GM19351 (cell line): ENCODE data around the gene NLRP9.

Source experiments
- ATAC-seq: cut with Tn5 transposase; IDR thresholded peaks from one replicate; pipeline ENCODE4 v1.9.1; 2021; ENCODE audit warnings: mild to moderate bottlenecking, moderate library complexity; ENCODE audit not compliant: unreplicated experiment

The NLRP9 gene

DNA sequence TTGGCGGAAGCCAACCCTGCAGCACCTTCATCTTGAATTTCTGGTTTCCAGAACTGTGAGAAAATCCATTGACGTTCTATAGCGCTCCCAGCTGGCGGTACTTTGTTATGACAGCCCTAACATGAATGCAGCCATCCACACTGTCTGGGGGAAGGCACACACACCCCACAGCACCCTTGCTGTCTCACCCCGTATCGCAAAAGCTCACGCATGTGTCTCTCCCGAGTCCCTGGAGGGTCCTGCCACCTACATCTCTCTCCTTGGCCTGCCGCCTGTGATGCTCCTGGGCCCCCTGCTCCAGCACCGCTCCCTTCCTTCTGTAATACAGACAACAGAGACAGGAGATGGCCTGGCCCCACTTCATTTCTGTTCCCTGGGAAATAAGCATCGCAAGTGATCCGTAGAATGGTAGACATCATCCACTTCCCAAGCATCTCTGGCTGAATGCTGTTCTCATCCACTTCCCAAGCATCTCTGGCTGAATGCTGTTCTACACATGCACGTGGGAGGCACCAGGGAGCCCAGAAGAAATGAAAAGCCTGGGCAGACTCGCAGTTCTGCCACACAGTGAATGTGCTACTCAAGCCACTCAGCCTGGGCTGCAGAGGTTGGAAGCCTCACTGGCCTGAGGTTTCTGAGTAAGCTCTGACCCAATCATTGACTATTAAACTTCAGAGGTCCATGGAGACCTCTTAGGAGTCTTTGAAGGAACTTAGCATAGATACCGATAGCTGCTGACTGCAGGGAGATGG, 33.5 kb downstream of the NLRP9 start:
- no peak for ATAC-seq

DNA sequence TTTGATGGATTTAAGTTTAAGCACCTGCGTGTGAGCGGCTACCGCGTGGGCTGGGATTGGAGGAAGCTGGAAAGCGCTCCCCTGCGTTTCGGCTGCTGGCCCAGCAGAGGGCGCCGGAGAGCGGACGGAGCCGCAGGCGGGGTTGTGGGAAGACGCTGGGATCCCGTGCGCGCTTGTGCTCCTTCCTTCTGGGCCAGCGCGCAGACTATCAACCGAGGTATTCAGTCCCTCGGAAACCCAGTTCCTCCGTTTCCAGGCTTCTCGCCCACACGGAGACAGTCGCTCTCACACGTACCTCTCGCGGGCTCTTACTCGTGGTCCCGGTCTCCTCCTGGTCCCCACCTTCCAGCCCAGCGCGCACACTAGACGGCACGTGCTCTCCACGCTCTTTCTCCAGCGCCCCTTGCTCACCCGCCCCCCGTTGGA, 34.4 kb downstream of the NLRP9 start:
- no peak for ATAC-seq

DNA sequence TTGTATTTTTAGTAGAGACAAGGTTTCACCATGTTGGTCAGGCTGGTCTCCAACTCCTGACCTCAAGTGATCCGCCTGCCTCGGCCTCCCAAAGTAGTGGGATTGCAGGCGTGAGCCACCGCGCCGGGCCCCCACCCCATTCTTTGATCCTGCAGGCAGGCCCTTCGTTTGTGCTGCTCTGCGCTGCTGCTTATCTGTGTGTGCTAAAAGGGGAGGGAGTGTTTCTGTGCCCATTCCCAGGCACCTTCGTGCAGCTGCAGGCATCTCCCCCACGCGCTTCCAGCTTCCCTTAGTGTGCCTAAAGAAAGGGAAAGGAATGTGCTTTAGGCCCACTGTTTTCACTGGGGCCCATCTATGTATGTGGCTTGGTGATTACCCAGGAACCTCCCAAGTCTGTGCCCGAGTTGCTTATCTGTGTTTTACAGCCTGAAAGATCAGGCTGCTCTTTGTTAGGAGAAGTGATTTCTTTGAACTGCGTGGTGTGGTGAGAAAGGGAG, 36.0 kb downstream of the NLRP9 start:
- ATAC-seq: no peak

DNA sequence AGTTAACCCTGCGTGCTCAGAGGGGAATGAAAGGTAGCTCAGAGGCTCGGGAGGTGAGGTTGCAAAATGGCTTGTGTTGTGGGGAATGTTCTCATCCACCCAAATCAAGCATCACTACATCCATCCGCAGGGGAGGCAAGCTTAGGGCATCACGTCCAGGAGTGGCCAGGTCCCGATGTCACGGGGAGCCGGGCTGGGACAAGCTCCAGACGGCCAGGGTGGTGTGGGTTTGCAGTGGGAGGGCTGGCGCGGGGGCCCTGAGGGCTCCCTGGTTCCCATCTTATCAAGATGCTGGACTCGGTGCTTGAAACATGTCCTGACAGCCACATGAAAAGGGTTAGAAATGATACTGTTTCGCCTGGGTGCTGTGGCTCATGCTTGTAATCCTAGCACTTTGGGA, 37.4 kb downstream of the NLRP9 start:
- ATAC-seq: no peak

DNA sequence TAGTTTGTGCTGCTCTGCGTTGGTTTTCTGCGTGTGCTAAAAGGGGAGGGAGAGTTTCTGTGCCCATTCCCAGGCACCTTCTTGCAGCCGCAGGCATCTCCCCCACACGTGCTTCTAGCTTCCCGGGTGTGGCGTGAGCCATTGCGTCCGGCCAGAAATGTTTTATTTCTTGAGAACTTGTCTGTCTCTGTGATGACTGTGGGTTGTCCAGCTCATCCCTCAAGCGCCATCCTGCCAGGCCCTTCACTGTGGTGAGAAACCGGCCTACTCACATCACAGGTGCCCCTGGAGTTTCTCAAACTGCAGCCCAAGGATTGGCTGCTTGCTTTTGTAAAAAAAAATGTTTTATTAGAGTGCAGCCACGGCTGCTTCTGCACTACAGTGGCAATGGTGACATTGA, 39.0 kb downstream of the NLRP9 start:
- no peak for ATAC-seq

DNA sequence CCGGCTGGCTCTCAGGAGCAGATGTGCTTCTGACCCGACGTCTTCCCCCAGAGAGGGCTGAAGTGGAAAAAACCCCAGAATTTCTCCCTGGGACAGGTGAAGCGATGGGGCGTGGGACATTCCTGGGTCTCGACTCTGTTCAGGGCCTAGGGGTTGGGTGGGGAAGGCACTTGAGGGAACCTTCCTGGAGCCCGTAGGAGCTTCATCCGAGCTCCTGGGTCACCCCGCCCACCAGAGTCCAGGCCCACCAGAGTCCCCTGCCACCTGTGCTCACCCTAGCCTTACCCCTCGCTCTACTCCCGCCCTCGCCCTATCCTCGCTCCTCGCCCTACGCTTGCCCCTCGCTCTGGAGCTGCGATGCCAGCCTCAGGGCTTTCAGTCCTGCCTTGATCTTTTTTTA, 39.9 kb downstream of the NLRP9 start:
- ATAC-seq: no peak

DNA sequence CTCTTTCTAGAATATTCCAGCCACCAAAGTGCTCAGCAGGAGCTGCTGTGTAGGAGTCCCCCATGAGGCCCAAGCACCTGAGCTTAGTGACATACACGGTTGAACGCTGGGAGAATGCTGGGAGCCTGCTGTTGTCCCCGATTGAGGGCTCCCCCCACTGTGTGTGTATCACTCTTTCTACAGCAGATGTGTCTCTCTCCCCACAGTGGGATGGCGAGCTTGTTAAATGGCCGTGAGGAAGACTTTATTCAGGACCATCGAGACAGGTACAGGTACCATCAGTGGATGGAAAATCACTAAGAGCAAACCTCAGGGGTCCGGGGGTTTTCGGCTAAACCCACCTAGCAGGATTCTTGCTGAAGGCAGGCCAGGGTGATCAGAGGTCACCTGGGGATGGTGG, 40.5 kb downstream of the NLRP9 start:
- no peak for ATAC-seq

DNA sequence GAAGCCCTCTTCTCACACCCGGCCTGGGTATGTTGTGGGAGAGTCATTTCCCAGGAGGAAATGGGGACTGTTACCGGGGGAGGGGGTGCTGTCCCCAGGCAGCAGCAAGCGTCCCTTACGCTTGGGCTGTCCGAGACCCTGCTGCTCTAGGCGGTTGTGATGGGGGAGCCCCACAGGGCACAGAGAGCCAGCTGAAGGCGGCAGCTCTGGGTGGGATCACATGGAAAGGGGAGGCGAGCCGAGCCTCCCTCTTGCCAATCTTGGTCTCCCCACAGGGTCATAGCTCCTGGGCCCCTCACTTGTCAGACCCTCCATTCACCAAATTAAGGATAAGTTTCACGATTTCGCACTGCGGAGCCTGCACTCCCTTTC, 41.1 kb downstream of the NLRP9 start:
- ATAC-seq: no peak

DNA sequence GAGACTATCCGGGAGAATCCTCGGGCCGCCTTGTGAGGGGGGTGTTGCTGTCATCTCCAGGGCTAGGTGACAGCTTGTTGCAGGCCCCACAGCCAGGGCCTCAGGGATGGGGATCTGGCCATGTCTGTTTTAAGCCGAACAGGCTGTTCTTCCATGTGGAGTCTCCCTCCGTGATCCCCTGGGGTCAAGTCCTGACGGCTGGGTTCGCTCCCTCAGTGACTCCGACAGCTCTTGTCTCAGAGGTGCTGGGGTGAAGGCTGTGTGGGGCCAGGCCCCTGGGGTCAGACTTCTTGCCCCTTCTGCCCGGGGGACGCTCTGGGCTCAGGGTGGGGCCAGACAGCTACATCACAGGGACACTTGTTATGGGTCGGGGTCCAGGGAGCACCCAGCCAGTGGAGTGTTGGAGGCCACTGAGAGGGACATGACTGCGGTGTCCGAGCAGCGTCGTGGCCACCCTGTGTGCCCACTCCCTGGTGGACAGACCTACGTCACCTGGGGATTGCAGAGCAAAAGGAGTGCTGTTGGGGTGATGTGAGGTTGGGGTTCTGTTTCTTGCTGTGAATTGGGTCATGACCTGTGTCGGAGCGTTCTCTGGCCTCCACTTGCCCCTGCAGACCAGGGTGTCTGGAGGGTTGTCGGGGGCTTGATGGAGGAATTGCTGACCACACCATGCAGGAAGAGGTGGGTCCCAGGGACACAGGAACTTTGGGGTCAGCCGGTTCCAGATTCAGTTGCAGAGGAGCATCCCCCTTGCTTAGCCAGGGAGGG, 41.7 kb downstream of the NLRP9 start:
- no peak for ATAC-seq

DNA sequence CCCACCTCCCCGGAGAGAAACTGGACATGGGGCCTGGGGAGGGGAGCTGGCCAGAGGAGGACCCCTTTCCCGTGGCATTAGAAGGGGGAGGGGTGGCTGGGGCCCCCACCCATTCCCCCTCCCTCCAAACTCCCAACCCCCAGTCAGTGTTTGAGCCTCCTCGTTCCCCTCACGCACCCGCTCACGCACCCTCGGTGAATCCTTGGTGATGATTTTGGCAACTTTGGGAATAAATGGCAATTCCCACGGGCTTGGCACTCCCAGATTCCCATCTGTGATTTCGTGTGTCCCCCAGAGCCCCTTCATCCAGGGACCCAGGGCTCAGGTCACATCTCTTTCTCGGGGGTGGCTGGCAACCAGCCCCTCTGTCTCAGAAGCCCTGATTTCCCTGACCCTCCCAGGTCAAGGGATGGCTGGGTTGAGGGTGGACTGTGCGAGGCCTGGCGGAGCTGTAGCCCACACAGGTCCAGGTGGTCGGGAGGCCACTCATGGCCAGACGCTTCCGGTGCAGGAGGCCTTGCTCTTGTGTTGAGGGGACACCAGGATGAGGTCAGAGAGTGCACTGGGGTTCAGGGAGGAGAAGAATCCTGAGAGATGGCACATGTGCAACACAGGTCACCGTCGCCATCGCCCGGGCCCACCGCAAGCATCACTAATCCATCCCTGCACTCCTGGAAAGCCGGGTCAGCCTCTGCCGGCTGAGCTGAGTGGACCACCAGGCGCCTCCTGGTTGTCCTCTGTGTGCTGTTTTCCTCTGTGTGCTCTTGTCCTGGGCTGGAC, 42.5 kb downstream of the NLRP9 start:
- ATAC-seq: no peak

DNA sequence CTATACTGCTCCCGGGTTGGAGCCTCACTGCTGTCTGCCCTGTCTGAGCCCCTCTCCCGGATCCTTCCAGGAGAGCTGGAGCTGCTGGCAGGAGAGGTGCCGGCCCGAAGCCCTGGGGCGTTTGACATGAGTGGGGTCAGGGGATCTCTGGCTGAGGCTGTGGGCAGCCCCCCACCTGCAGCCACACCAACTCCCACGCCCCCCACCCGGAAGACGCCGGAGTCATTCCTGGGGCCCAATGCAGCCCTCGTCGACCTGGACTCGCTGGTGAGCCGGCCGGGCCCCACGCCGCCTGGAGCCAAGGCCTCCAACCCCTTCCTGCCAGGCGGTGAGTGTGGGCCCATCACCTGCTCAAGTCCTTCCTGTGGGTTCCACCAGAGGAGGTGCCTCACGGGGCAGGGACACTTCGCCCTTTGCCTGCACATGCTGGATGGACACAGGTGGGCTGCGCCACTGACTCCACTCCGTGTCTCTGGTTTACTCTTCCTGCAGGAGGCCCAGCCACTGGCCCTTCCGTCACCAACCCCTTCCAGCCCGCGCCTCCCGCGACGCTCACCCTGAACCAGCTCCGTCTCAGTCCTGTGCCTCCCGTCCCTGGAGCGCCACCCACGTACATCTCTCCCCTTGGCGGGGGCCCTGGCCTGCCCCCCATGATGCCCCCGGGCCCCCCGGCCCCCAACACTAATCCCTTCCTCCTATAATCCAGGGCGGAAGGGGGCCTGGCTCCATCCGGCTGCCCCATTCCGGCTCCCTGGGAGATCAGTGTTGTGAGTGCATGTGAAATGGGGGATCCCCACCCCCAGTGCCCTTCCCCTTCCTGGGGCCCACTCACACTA, 43.3 kb downstream of the NLRP9 start:
- ATAC-seq: no peak

DNA sequence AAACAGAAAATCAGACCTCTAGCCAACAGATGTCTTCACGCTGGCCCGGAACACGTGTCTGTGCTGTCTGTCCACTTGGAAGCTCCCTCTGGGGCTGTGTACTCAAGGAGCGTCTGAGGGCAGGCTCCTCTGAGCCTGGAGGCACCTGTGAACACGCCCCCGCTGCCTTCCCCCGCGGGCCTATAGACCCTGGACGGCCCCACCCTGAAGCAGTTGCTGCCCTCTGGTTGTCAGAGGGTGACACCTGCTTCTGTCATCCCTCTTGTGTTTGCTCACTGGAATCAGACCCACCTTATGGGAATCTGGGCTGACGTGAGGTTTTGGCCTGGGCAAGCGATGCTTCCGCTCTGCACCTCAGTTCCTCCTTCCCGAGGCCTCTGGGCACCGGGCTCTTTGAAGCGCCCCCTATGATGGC, 44.0 kb downstream of the NLRP9 start:
- ATAC-seq: no peak

DNA sequence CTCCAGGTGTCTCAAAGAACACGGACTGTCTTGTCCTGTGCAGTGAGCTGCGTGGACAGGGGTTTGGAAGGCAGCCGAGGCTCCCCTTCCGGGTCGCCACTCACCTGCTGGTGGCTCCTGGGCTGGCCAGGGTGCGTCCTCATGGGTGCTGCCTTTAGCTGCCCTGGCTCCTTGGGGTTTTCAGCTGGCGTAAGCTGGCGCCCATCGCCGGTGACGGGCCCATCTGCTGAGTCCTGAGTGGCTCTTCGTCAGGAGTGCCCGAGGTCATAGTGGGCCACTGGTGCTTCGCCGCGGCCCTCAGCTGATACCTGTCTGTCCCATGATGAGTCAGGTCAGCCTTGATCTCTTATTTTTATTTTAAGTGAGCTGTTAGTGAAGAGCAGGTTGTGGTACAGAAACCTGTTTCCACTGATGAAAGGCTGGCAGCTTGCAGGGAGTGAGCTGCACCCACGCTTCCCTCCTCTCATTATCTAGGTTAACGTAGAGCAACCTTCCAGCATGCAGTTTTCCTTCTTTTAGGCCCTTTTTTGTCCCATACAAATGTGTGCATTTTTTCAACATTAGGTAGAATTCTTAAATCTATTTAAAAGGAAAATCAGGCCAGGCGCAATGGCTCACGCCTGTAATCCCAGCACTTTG, 44.7 kb downstream of the NLRP9 start:
- ATAC-seq: no peak

DNA sequence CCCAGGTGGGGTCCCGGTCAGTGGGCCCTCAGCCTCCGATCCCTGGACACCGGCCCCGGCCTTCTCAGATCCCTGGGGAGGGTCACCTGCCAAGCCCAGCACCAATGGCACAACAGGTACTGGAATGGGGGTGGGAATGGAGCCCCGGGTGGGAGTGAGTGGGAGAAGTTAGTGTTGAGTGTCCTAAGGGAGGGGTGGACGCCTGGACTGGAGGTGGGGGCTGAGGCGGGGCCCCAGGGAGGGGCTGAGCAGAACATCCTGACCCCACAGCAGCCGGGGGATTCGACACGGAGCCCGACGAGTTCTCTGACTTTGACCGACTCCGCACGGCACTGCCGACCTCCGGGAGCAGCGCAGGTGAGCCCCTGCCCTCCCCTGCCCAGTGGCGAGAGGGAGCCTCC, 45.5 kb downstream of the NLRP9 start:
- ATAC-seq: no peak

DNA sequence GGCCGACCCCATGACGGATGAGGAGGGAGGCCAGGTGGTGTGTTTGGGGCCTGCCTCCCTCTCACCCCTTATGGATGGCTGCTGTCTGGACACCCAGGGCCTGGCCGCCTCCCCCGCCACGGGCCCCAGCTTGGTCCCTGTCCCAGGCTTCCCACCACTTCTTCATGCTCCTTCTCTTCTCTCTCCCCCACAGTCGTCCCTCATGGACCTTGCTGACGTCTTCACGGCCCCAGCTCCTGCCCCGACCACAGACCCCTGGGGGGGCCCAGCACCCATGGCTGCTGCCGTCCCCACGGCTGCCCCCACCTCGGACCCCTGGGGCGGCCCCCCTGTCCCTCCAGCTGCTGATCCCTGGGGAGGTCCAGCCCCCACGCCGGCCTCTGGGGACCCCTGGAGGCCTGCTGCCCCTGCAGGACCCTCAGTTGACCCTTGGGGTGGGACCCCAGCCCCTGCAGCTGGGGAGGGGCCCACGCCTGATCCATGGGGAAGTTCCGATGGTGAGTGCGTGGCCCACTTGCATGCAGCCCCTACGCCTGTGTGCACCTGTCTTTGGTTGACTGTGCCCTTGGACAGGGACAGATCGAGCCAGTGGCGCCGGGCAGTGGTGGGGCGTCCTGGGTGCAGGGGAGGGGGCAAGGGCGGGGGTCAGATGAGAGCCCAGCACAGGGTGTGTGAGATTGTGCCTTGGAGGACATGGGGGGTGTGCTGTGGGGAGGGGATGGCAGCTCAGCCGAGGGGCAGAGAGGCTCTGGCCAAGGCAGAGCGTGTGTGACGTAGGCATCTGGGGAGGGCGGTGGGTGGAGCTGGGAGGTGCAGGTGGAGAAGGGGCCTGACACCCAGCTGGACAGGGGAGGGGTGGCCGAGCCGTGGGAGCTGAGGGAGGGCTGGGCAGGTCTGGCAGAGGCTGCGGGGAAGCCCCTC, 46.4 kb downstream of the NLRP9 start:
- no peak for ATAC-seq

DNA sequence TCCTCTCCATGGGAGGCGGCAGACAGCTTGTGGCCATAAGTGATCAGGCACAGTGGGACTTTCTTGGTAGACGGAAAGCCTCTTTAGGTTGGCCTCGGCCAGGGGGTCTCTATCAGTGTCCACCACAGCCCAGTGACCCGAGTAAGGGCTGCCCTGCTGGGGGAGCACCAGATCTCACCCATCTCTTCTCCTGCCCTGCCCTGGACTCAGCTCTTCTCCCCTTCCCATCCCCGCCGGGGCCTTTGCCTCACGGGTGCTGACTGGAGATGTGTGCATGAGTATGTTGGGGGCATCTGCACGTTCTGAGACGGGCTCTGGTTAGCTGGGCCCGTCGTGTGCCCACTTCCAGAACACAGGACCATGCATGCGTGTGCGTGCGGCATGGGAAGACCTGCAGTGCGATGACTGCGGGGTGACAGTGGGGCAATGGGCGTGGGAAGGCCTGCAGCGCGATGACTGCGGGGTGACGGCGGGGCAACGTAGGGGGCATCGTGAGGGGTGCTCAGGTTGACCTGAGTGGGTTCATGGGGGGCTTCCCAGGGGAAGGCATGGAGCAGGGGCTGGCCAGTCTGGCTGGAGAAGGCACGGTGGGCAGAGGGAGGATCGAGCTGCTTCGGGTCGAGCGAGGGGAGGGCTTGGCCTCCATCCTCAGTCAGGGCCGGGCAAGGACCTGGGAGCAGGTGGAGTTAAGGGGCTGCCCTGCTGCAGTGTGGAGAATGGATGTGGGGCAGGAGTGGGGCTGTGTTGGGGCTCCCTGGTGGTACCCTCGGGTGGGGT, 47.2 kb downstream of the NLRP9 start:
- ATAC-seq: no peak

DNA sequence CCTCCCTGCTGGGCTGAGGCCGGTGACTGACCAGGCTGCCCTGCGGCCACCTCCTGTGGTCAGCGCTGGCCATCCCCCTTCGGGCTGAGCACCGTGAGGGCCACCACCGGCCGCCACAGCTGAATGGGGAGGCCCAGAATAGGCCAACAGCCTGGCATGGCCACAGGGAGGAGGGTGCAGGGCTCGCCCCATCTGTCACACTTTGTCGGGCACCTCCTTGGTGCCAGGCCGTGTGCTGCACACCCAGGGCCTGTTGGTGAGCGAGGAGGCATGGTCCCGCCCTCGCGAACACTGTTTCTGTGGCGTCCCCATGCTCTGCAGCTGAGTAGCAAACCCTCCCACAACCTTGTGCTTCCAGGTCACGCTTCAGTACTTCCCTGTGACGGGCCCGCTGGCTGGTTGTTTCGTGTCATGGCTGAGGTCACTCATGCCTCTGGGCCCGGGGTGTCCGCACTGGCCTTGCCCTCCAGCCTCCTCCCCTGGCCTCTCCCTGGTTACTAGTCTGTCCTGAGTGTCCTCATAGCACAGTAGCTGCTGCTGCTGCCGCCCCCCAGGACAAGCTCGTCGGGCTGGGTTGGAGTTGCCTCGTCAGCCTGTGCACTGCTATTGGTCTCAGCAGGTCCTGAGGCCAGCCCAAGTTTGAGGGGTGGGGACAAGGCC, 48.0 kb downstream of the NLRP9 start:
- no peak for ATAC-seq
